HG02610 (cell line): ENCODE measurements around the gene PPP2R1B.

Experiments used
- ATAC-seq: cut with Tn5 transposase; IDR thresholded peaks from one replicate; pipeline ENCODE4 v1.9.1; 2021; ENCODE audit warnings: mild to moderate bottlenecking, moderate library complexity; ENCODE audit not compliant: unreplicated experiment

The PPP2R1B gene

GRCh38 chr11:111749646-111750045 is 16.5 kb downstream of the PPP2R1B start:
- no peak for ATAC-seq

DNA sequence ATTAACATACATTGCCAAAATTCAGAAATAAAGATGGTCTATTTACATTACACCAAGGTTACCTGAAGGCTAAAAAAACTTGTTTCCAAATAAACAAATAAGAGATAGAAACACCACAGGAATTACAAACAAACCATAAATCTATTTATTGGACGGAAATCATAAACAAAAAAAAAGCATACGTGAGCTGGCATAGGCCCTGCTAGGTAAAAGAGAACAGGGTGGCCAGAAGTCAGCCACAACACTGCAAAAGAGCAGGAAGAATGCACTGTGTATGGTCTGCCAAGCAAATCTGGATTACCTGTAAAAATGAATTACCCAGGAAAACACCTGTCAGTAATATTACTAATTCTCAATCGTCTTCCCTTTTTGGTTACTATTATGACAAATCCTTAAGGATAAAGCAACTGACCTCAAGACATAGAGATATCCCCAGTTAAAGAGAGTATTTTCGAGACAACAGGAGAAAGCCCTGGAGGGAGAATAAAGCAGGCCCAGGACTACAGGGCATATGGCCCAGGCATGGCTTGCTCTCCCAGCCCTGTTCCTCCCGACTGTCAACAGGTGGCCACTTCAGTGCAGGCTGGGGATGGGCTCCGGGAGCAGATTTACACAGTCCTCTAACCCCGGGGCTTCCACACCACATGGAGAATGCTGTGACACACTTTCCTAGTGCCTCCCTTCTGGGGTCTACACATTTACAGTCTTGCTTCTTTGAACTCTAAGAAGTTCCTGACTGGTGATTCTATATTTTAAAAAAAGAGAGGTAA is 18.0 kb downstream of the PPP2R1B start:
- no peak for ATAC-seq

DNA sequence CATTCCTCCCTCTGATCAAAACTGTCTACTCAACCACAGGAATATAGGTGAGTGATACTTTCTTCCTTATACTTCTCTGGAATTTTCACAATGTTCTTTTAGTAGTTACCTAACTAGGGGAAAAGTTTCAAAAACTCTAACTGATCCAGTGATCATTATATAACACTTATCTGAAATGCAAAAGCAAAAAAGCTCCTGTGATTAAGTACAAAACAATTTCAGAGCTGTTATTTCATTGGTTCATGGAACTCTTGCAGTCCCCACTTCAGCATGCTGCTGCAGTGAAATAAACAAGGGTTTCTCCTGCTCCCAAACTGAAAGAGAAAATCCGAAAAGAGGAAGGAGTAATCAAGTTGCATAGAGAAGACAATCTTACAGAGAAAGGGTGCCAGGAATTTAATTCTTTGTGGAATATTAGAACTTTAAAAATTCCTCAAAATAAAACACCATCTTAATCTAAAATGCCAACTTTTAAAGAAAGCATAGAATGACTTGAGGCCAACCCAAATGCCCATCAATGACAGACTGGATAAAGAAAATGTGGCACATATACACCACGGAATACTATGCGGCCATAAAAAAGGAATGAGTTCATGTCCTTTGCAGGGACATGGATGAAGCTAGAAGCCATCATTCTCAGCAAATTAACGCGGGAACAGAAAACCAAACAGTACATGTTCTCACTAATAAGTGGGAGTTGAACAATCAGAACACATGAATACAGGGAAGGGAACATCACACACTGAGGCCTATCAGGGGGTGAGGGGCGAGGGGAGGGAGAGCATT is 20.3 kb downstream of the PPP2R1B start:
- no peak for ATAC-seq

- no peak for ATAC-seq
Measured at GRCh38 chr11:111743700-111744099, 22.5 kb downstream of the PPP2R1B start.

DNA sequence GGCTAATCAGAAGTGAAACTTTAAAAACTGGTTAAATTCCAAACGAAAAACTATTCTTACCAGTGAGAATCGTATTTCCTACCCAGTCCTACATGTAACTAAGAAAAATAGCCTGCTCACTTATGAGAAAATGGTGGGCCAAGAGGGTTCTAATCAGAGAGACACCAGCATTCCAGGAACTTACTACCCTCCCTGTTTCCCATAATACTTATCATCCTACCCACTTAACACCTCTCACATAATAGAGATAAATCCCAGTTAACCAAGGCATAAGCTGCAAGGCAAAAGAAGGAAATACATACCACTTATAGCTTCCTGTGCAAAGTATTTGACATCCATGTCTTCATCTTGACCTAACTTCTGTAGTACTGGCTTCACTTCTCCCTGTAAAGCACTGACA is 24.4 kb downstream of the PPP2R1B start:
- no peak for ATAC-seq

- no peak for ATAC-seq
Measured at GRCh38 chr11:111739299-111739698, 26.9 kb downstream of the PPP2R1B start.

DNA sequence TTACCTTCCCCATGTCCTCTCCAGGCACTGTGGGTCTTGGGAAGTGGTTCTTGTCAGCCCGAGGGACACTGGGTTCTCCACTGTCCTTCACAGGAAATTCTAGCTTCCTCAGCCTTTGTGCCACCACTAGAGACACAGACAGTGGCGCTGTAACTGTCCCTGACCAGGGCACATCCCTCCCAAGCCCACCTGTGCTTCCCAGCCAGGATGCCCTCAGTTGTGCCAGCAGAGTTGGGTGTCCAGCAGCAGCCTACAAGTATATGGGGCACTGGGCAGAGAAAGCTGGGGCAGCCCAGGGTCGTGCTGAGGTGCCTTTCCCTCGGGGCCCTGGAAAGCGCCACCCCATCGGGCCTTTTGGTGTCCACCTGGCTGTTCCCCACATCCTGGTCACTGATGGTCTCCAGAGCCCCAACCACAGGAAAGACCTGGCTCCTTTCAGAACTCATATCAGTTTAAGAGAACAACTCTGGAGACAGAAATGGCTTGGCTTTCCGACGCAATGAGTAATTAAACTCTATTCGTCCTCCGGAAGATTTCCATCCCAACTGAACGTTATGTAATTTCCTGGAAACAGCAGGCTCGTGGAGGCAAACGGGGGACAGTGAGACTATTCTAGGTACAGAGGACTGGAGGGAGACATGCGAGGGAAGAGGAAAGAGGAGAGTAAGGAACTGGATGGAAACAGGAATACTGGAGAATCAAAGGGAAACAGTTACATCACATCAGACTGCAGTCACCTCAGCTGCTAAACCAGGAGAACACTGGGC is 28.6 kb downstream of the PPP2R1B start:
- no peak for ATAC-seq

GRCh38 chr11:111736621-111737443 is 29.4 kb downstream of the PPP2R1B start:
- ATAC-seq = no peak

GRCh38 chr11:111736181-111736590 is 30.0 kb downstream of the PPP2R1B start:
- ATAC-seq = no peak

DNA sequence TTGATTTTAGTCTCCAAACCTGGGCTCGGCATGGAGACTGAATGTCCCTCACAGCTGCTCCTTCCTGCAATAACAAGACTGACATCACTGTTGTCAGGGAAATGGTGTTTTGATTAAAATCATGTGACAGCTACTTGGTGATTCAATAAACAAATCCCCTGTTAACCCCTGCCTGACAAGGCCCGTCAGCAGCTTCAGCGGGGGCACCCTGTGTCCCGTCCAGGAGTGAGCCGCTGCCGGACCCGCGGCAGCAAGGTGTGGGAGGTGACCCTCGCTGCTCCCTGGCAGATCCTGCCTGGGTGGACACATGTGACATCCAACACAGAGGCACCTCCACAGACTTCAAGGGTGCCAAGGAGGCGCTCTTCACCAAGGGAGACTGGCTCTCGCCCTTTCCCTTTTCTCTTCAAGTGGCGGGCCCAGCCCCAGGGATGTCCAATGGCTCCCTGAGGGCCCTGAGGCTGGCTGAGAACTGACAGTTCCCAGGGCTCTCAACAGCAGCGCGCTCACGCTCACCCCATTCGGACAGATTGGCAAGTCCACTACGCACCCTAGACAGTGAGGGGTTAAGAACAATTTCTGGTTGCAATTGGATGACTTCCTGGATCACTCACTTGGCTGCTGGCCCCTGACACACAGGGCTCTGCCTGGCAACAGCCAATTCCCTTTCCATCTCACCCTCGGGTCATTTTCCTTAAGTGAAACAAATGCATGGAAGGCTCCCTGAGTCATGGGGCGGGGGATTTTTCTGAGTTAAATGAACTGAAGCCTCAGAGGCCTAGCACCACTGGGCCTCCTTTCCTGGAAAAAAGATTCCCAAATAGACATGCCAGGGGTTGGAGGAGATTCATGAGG is 30.7 kb downstream of the PPP2R1B start:
- no peak for ATAC-seq

DNA sequence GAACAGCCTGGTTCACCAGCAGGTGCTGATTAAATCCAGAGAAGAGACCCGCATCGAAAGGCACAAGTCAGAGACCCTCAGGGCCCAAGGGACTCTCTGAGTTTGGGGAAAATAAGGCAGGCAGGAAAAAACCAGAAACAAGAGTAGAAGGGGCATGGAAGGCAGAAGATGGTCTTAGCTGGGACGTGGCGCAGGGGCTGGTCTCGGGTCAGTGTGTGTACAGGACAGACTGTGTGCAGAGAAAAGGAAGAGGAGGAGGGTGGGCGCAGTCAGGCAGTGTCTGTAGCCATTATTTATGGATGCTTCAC is 31.3 kb downstream of the PPP2R1B start:
- no peak for ATAC-seq

- ATAC-seq = no peak
Measured at GRCh38 chr11:111734101-111734953, 31.9 kb downstream of the PPP2R1B start.

- ATAC-seq = no peak
Measured at GRCh38 chr11:111733611-111734088, 32.5 kb downstream of the PPP2R1B start.

DNA sequence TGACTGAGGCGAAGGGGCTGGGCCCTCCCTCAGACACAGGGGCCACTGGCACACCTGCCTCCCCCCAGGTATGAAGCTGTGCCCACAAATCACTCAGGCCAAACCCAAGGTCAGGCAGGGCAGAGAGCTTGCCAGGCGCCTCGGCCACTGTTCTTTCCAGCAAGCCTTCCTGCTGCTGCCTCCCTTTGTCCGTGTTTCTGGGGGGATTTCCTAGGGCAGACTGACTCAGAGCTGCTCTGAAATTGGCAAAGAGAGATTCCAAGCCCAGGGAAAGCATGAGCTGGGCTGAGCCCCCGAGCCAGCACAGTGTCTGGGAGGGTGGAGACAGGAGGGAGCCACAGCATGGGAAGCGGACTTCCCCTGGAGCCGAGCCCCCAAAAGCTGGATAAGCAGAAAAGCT is 33.2 kb downstream of the PPP2R1B start:
- no peak for ATAC-seq

DNA sequence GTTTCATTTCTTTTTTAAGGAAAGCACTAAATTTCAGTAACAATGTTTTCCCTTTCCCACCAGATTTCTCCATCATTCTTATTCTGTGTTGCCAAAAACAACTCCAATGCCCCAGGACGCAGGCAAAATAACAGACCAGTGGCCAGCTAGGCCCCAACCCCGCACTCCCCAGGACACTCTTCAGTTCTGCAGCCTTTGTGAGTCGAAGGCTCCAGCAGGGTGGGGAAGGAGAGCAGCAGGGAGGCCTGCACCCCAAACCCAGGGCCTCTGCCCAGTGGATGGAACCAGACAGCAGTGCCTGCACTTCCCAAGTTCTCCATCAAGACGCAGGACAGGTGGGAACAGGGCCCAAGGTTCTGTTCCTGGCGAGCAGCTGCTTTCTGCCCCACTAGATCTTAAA is 34.4 kb downstream of the PPP2R1B start:
- no peak for ATAC-seq

- ATAC-seq = no peak
Measured at GRCh38 chr11:111730871-111731591, 35.2 kb downstream of the PPP2R1B start.

DNA sequence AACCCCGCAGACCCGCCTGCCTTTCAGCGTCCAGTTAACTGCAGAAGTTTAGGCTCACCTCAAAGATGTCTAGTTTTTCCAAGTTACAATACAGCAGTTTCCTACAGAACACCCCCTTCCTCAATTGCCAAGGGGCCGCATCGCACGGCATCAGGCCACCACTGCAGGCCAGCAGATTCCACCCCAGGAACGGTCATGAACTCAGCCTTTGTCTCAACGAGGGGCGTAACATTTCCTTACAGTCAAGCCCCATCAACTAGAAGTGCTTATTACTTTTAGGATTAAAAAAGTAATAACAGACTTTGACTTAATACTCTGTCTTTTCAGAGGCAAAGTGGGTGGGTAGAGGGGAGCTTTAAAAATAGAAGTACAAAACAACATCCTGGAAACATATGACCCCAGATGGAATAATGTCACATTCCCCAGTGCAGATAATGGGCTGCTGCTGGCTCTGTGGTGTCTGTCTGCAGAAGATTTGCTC is 36.3 kb downstream of the PPP2R1B start:
- no peak for ATAC-seq
